Activated B cell treated with CpG ODN at 0.5 μM for 24 hours (primary cell): ENCODE measurements around the gene CPM. TPM values are rescaled to one million over a fixed set of nuclear protein-coding genes. Genes with fewer than 3 reads are reported as not detected.

Source experiments
- ATAC-seq: fragments of 200-7000 bp; cut with Tn5 transposase; one replicate; pipeline ENCODE4 v1.10.0; 2021; ENCODE audit warnings: low read depth, mild to moderate bottlenecking, moderate library complexity
- CTCF ChIA-PET: fragments of 350-600 bp; sonication (Branson Sonifier 250); formaldehyde crosslinking; loops from one replicate; lab custom pipeline; 2021; ENCODE audit warnings: antibody characterized with exemption; lab: Charles Lee
- POLR2A ChIA-PET: fragments of 350-600 bp; sonication (Branson Sonifier 250); formaldehyde crosslinking; loops from one replicate; lab custom pipeline; 2021; ENCODE audit warnings: antibody characterized with exemption; lab: Charles Lee
- DNase-seq: peaks from one replicate; pipeline ENCODE4 v3.0.0; 2022
- H3K27ac Mint-ChIP-seq: one replicate; pipeline ENCODE4 v1.8.0; 2020; ENCODE audit warnings: mixed read lengths
- H3K27me3 Mint-ChIP-seq: one replicate; pipeline ENCODE4 v1.8.0; 2021; ENCODE audit warnings: mixed read lengths
- H3K36me3 Mint-ChIP-seq: one replicate; pipeline ENCODE4 v1.8.0; 2021; ENCODE audit warnings: low read depth, mixed read lengths
- H3K4me1 Mint-ChIP-seq: one replicate; pipeline ENCODE4 v1.8.0; 2021; ENCODE audit warnings: mixed read lengths
- H3K4me3 Mint-ChIP-seq: one replicate; pipeline ENCODE4 v1.8.0; 2020; ENCODE audit warnings: mild to moderate bottlenecking, mixed read lengths
- H3K9me3 Mint-ChIP-seq: one replicate; pipeline ENCODE4 v1.8.0; 2020; ENCODE audit warnings: mixed read lengths
- intact Hi-C: fragments of 100-400 bp; cut with micrococcal nuclease; formaldehyde crosslinking; loops from one replicate; pipeline ENCODE4 v1.15.1; 2024
- total RNA-seq: library from RNA; stranded (reverse); gene quantifications from 2 replicates; pipeline ENCODE4 v1.2.3, GENCODE V29; 2022
- TF ChIP-seq, protein P1 (sequence below): fragments of 200-600 bp; IDR thresholded peaks from one replicate; pipeline ENCODE4 v1.8.0; 2022; ENCODE audit warnings: antibody characterized with exemption, mild to moderate bottlenecking

Gene CPM
- total RNA-seq, 1 donor from 2014 or later, result 10.1 TPM

DNA sequence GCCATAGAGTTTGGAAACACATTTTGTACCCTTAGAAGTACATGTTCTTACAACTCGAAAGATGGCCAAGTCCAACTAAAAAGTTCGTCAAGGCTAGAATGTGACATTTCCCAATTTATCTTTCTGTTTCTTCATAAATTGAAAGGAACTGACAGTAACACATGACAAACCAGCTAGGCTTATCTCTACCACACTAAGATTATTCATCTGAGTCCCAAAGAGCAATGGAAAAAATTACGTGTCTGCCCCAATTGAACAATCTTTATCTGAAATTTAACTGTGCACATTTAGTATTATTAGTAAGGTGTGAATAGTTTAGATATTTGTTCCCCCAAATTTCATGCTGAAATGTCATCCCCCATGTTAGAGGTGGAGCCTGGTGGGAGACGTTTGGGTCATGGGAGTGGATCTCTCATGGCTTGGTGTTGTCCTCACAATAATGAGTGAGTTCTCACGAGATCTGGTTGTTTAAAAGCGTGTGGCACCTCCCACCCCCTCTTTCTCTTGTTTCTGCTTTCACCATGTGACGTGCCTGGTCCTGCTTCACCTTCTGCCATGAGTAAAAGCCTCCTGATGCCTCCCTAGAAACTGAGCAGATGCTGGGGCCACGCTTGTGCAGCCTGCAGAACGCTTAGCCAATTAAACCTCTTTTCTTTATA, 13.3 kb downstream of the CPM start:
- DNase-seq, result no peak
- H3K36me3 Mint-ChIP-seq, result no peaks in the 10 kb centered on the region
- ATAC-seq, result no peak
- POLR2A ChIA-PET, result no interaction called here
- H3K4me3 Mint-ChIP-seq, result no peak overlapping the region
- intact Hi-C loops, result no loop called here
- no peaks in the 10 kb centered on the region for H3K4me1 Mint-ChIP-seq
- no peaks in the 10 kb centered on the region for H3K9me3 Mint-ChIP-seq
- no peak overlapping the region for H3K27ac Mint-ChIP-seq
- TF ChIP-seq, protein P1, sequence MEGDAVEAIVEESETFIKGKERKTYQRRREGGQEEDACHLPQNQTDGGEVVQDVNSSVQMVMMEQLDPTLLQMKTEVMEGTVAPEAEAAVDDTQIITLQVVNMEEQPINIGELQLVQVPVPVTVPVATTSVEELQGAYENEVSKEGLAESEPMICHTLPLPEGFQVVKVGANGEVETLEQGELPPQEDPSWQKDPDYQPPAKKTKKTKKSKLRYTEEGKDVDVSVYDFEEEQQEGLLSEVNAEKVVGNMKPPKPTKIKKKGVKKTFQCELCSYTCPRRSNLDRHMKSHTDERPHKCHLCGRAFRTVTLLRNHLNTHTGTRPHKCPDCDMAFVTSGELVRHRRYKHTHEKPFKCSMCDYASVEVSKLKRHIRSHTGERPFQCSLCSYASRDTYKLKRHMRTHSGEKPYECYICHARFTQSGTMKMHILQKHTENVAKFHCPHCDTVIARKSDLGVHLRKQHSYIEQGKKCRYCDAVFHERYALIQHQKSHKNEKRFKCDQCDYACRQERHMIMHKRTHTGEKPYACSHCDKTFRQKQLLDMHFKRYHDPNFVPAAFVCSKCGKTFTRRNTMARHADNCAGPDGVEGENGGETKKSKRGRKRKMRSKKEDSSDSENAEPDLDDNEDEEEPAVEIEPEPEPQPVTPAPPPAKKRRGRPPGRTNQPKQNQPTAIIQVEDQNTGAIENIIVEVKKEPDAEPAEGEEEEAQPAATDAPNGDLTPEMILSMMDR, result no peak
- no peaks in the 10 kb centered on the region for H3K27me3 Mint-ChIP-seq
- CTCF ChIA-PET, result no interaction called here

DNA sequence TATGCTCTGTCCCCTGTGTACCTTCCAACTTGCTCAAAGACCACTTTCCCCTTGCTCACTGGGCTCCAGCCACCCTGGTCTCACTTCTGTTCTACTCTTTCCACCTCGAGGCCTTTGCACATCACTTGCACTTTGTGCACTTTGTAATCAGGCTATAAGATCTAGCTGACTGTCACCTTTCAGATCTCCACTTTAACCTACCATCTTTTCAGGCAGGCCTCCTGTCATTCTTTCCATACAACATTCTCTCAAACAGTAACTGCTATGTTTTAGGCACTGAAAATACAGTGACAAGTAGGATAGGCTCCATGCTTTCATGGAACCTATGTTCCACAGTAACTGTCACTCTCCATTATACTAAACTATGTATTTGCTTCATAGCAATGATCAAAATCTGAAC, 14.0 kb downstream of the CPM start:
- no peak overlapping the region for H3K27ac Mint-ChIP-seq
- ATAC-seq (no peak), DNase-seq (no peak)
- intact Hi-C loops, result no loop called here
- no peaks in the 10 kb centered on the region for H3K27me3 Mint-ChIP-seq
- TF ChIP-seq, protein P1, result no peak
- ChIA-PET POLR2A (no interaction called here), CTCF (no interaction called here)
- no peaks in the 10 kb centered on the region for H3K36me3 Mint-ChIP-seq
- no peak overlapping the region for H3K4me3 Mint-ChIP-seq
- no peaks in the 10 kb centered on the region for H3K4me1 Mint-ChIP-seq
- no peaks in the 10 kb centered on the region for H3K9me3 Mint-ChIP-seq

DNA sequence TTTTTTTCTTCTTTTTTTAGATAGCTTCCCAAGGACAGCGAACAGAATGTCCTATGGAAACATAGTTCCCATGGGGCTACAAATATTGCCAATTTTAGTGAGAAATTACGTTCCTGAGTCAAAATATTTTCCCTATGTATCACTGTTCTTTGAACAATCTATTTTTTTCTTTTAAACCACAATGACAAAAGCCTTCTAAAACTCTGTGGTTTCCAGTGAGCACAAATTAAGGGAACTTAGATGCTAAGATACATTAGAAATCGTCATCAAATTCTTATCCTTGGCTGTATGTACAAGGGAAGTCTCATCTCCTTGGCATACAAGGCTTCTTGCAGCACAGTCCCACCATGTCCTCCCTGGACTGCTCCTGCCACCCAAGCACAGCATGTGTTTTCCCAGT, 17.9 kb downstream of the CPM start:
- intact Hi-C loops, result no loop called here
- TF ChIP-seq, protein P1, result no peak
- CTCF ChIA-PET, result no interaction called here
- H3K36me3 Mint-ChIP-seq, result no peaks in the 10 kb centered on the region
- H3K9me3 Mint-ChIP-seq, result no peaks in the 10 kb centered on the region
- ATAC-seq (no peak), DNase-seq (no peak)
- H3K4me3 Mint-ChIP-seq, result no peak overlapping the region
- POLR2A ChIA-PET, result no interaction called here
- H3K4me1 Mint-ChIP-seq, result no peaks in the 10 kb centered on the region
- no peaks in the 10 kb centered on the region for H3K27me3 Mint-ChIP-seq
- H3K27ac Mint-ChIP-seq, result no peak overlapping the region

DNA sequence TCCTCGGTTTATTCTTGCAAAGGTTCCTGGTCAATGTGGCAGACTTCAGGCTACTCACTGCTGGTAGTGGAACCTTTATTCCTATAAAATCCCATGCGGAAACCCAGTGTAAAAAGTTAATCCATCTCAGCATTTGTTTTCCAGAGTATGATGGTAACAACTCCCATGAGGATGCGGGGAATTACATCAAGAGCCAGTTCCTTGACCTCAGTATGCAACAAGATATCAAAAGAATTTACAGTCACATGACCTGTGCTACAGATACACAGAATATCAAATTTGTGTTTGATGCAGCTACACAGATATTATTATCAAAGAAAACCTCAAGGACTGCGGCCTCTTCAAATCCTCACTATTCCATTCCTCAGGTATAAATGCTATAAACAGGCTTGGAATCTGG, 19.3 kb downstream of the CPM start:
- no peak for DNase-seq
- H3K9me3 Mint-ChIP-seq, result no peaks in the 10 kb centered on the region
- ChIA-PET CTCF (interaction anchor here (0.6 kb wide), 1 partner anchor 48 kb away, joined by 3 read pairs; no protein-coding TSS in a partner anchor), POLR2A (interaction anchor here (0.6 kb wide), 1 partner anchor 16 kb away, joined by 7 read pairs; no protein-coding TSS in a partner anchor)
- H3K4me3 Mint-ChIP-seq, result no peak overlapping the region
- TF ChIP-seq, protein P1, result no peak
- ATAC-seq, result no peak
- H3K27ac Mint-ChIP-seq, result no peak overlapping the region
- intact Hi-C loops, result loop anchor here (1.0 kb wide), 1 partner anchor 49 kb away; no protein-coding TSS in a partner anchor
- H3K4me1 Mint-ChIP-seq, result no peaks in the 10 kb centered on the region
- H3K36me3 Mint-ChIP-seq, result no peaks in the 10 kb centered on the region
- H3K27me3 Mint-ChIP-seq, result no peaks in the 10 kb centered on the region

DNA sequence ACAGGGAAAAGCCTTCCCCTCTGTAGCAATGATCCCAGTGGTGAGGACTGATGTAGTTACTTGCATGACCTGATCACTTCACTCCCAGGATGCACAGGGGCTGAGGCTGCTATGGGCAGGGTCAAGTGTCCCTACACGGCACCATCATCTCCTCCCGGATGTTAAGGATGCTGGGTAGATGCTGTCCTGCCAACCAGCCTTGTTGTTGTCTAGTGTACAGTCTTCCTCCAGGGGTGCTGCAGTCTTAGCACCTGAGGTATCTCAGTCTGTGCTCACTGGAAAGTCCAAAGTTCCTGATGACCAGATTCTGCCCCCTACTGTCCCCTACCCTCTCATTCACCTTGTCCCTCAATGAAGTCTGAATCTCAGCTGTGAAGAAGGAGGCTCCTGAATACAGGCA, 20.1 kb downstream of the CPM start:
- Mint-ChIP-seq H3K9me3 (no peaks in the 10 kb centered on the region), H3K27ac (no peak overlapping the region), H3K4me3 (no peak overlapping the region), H3K36me3 (no peaks in the 10 kb centered on the region), H3K27me3 (no peaks in the 10 kb centered on the region), H3K4me1 (no peaks in the 10 kb centered on the region)
- POLR2A ChIA-PET, result no interaction called here
- intact Hi-C loops, result loop anchor here (1.0 kb wide), 1 partner anchor 49 kb away; no protein-coding TSS in a partner anchor
- CTCF ChIA-PET, result interaction anchor here (0.6 kb wide), 1 partner anchor 47 kb away, joined by 3 read pairs; no protein-coding TSS in a partner anchor
- TF ChIP-seq, protein P1, result no peak
- ATAC-seq, result no peak
- DNase-seq, result no peak
